GM12864 (cell line): ENCODE results near the gene LSP1.

Source experiments
- DNase-seq: peaks from one replicate; pipeline ENCODE4 v3.0.0-alpha.2; 2011; ENCODE audit warnings: low read depth
- H3K4me3 ChIP-seq: 2 replicates; pipeline ENCODE4 v1.5.1; 2011; ENCODE audit warnings: mild to moderate bottlenecking, low read depth, low read length, control low read depth
- CTCF ChIP-seq: IDR thresholded peaks from 2 replicates; pipeline ENCODE4 v1.5.1; 2011; ENCODE audit warnings: low read depth, mild to moderate bottlenecking, moderate library complexity, low read length, control low read depth, inconsistent platforms; ENCODE audit errors: missing control alignments

The LSP1 gene

GRCh38 chr11:1858154-1858553 is 5.3 kb downstream of the LSP1 start:
- no peak for TF ChIP-seq CTCF
- no peak overlapping the region for H3K4me3 ChIP-seq
- DNase-seq = no peak

- no peak for TF ChIP-seq CTCF
- no peak for DNase-seq
- no peak overlapping the region for H3K4me3 ChIP-seq
Measured at GRCh38 chr11:1858576-1858975, 5.7 kb downstream of the LSP1 start.

- no peak for DNase-seq
- no peak overlapping the region for H3K4me3 ChIP-seq
- no peak for TF ChIP-seq CTCF
Measured at GRCh38 chr11:1859004-1859403, 6.1 kb downstream of the LSP1 start.

DNA sequence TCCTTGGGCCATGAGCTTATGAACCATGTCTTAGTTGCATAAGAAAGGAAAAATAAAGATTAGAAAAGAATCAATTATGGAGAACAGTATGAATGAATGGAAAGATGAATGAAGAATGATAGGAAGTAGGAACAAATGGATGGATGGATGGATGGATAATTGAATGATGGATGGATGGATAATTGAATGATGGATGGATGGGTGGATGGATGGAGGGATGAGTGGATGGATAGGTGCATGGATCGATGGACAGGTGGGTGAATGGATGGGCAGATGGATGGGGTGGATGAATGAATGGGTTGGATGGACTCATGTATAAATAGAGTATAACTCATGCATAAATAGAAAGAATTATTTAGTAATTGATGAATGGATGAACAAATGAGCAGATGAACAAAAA is 7.2 kb downstream of the LSP1 start:
- H3K4me3 ChIP-seq = no peak overlapping the region
- DNase-seq = no peak
- TF ChIP-seq CTCF = no peak

DNA sequence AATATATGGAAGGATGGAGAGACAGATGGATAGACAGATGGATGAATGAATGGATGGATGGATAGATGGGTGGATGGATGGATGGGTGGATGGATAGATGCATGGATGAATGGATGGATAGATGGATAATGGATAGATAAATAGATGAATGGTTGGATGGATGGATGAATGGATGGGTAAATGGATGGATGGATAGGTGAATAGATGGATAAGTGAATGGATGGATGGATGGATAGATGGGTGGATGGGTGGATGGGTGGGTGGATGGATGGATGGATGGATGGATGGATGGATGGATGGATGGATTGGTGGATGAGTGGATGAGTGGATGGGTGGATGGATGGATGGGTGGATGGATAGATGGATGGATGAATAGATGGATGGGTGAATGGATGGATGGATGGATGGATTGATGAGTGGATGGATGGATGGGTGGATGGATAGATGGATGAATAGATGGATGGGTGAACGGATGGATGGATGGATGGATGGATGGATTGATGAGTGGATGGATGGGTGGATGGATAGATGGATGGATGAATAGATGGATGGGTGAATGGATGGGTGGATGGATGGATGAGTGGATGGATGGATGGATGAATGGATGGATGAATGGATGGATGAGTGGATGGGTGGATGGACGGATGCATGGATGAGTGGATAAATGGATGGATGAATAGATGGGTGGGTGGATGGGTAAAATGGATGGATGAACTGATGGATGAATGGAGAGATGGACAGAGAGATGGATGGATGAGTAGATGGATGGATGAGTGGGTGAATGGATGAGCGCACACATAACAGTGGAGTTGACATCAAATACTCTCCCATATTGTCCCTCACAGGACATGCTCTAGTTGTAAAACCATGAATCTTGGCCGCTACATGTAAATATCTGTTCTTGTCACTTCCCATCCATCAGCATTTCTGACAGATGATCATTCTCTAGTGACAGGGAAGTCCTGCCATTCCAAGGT is 8.8 kb downstream of the LSP1 start:
- no peak overlapping the region for H3K4me3 ChIP-seq
- no peak for DNase-seq
- TF ChIP-seq CTCF = no peak

DNA sequence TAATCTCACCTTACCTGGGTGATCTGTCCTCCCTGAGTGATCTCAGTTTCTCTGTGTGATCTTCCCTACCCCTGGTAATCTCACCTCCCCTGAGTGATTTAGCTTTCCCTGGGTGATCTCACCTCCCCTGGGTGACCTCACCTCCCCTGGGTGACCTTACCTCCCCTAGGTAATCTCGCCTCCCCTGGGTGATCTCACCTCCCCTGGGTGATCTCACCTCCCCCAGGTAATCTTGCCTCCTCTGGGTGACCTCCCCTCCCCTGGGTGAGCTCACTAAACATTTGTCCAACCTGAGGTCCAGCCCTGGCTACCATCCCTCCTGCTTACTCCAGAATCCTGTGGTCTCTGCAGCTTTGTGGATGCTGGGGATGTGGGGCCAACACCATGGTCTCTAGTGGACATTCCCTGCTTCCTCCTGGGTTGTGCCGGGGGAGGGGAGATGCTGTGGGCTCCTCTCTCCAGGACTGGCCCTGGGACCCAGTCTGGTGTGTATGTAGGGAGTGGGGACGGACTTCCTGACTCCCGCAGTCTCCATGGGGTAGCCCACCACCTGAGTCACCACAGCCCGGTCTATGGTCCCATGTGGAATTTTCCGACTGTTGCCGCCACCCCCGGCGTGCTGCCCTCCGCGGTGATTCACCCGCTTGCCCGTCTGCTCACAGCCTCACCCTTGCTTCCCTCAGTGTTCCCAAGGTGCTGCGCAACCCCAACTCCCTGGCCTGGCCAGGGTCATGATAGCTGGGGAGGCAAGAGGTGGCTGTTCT is 9.9 kb downstream of the LSP1 start:
- TF ChIP-seq CTCF = no peak
- no peak for DNase-seq
- H3K4me3 ChIP-seq = no peak overlapping the region
